Stimulated activated CD8-positive, alpha-beta memory T cell treated with anti-CD3 and anti-CD28 coated beads, Interleukin-7, amount 100 ng/mL, for 1 hour (primary cell): ENCODE measurements around the gene KDM2B.
A peak's percentile ranks its signal among the peaks of the same experiment; 100 is the strongest.

Experiments
- DNase-seq, 2 donors: peaks; one replicate each; pipeline ENCODE4 v3.0.0-alpha.2; 2020; ENCODE audit warnings: low read depth in 2 of 2

KDM2B gene

GRCh38 chr12:121530600-121531355 lies 50.0 kb downstream of the KDM2B start:
- DNase-seq, result peak; percentile 47 to 49

GRCh38 chr12:121529184-121529583 lies 51.6 kb downstream of the KDM2B start:
- no peak for DNase-seq

- DNase-seq, result no peak
Measured at GRCh38 chr12:121525411-121525810, 55.4 kb downstream of the KDM2B start.

GRCh38 chr12:121524196-121524916 lies 56.5 kb downstream of the KDM2B start:
- no peak for DNase-seq

GRCh38 chr12:121523741-121524140 lies 57.1 kb downstream of the KDM2B start:
- no peak for DNase-seq

GRCh38 chr12:121522971-121523370 lies 57.9 kb downstream of the KDM2B start:
- no peak for DNase-seq

- no peak for DNase-seq
Measured at GRCh38 chr12:121520586-121521086, 60.2 kb downstream of the KDM2B start.

GRCh38 chr12:121520119-121520518 lies 60.7 kb downstream of the KDM2B start:
- no peak for DNase-seq

GRCh38 chr12:121519227-121519626 lies 61.6 kb downstream of the KDM2B start:
- DNase-seq, result no peak

- DNase-seq, result no peak
Measured at GRCh38 chr12:121518656-121519055, 62.2 kb downstream of the KDM2B start.

GRCh38 chr12:121516437-121517011 lies 64.3 kb downstream of the KDM2B start:
- DNase-seq, result no peak

GRCh38 chr12:121515615-121516014 lies 65.2 kb downstream of the KDM2B start:
- no peak for DNase-seq

- DNase-seq, result no peak
Measured at GRCh38 chr12:121514184-121514742, 66.6 kb downstream of the KDM2B start.

- no peak for DNase-seq
Measured at GRCh38 chr12:121513464-121514183, 67.2 kb downstream of the KDM2B start.

GRCh38 chr12:121512561-121512960 lies 68.3 kb downstream of the KDM2B start:
- DNase-seq, result no peak

- no peak for DNase-seq
Measured at GRCh38 chr12:121511916-121512315, 68.9 kb downstream of the KDM2B start.

GRCh38 chr12:121509339-121509738 lies 71.5 kb downstream of the KDM2B start:
- DNase-seq, result no peak

- no peak for DNase-seq
Measured at GRCh38 chr12:121508533-121508932, 72.3 kb downstream of the KDM2B start.

- DNase-seq, result no peak
Measured at GRCh38 chr12:121507984-121508383, 72.8 kb downstream of the KDM2B start.

- no peak for DNase-seq
Measured at GRCh38 chr12:121507245-121507644, 73.6 kb downstream of the KDM2B start.

- no peak for DNase-seq
Measured at GRCh38 chr12:121505513-121505912, 75.3 kb downstream of the KDM2B start.

- DNase-seq, result no peak
Measured at GRCh38 chr12:121504505-121504904, 76.3 kb downstream of the KDM2B start.
